H1 (cell line): ENCODE results near the gene CDHR5. TPM values are rescaled to one million over a fixed set of nuclear protein-coding genes. Genes with fewer than 3 reads are reported as not detected.

Source experiments
- ASH2L ChIP-seq: fragments of 200-600, 300-600 bp; sonication (generic); IDR thresholded peaks from one replicate; pipeline ENCODE4 v1.7.1; 2017; ENCODE audit warnings: low read length
- ATF3 ChIP-seq: IDR thresholded peaks from 2 replicates; pipeline ENCODE4 v1.6.1; 2011; ENCODE audit warnings: low read depth, mild to moderate bottlenecking, low read length; ENCODE audit not compliant: insufficient read depth
- BACH1 ChIP-seq: IDR thresholded peaks from 2 replicates; pipeline ENCODE4 v1.6.1; 2012; ENCODE audit warnings: low read length, improper control_type of control experiment
- CBX8 ChIP-seq: fragments of 300-800, 300-1000 bp; sonication (generic); IDR thresholded peaks from 2 replicates; pipeline ENCODE4 v1.7.1; 2016; ENCODE audit warnings: low read depth, low read length, borderline replicate concordance
- CHD1 ChIP-seq: IDR thresholded peaks from 2 replicates; pipeline ENCODE4 v1.6.1; 2012; ENCODE audit warnings: low read depth, low read length, improper control_type of control experiment
- FOSL1 ChIP-seq: IDR thresholded peaks from 2 replicates; pipeline ENCODE4 v1.6.1; 2011; ENCODE audit warnings: mild to moderate bottlenecking, low read depth, low read length, moderate library complexity; ENCODE audit not compliant: insufficient read depth
- GABPA ChIP-seq: IDR thresholded peaks from 2 replicates; pipeline ENCODE4 v1.6.1; 2011; ENCODE audit warnings: mild to moderate bottlenecking, low read length, moderate library complexity, borderline replicate concordance; ENCODE audit not compliant: insufficient read depth
- JUND ChIP-seq: IDR thresholded peaks from 2 replicates; pipeline ENCODE4 v1.6.1; 2011; ENCODE audit warnings: mild to moderate bottlenecking, improper control_type of control experiment, low read length
- KDM1A ChIP-seq: fragments of 200-600, 300-600 bp; sonication (generic); IDR thresholded peaks from 2 replicates; pipeline ENCODE4 v1.7.1; 2016; ENCODE audit warnings: mild to moderate bottlenecking, low read length, borderline replicate concordance
- KDM5A ChIP-seq: fragments of 200-600 bp; IDR thresholded peaks from 2 replicates; pipeline ENCODE4 v1.7.1; 2012; ENCODE audit warnings: mild to moderate bottlenecking, low read length, inconsistent platforms, mixed read lengths
- RAD21 ChIP-seq, 2 experiments: IDR thresholded peaks in 1 of 2; conservative IDR thresholded peaks in 1 of 2; 2 replicates each; pipeline ENCODE4 v1.6.1; 2011; ENCODE audit warnings: low read depth in 2 of 2, low read length in 2 of 2, improper control_type of control experiment in 1 of 2, inconsistent platforms in 1 of 2, mild to moderate bottlenecking in 1 of 2, moderate library complexity in 1 of 2
- RBBP5 ChIP-seq: IDR thresholded peaks from 2 replicates; pipeline ENCODE4 v1.7.1; 2012; ENCODE audit warnings: low read depth, mild to moderate bottlenecking, inconsistent platforms, low read length, moderate library complexity, borderline replicate concordance
- RXRA ChIP-seq: IDR thresholded peaks from 2 replicates; pipeline ENCODE4 v1.6.1; 2011; ENCODE audit warnings: low read depth, mild to moderate bottlenecking, low read length, moderate library complexity; ENCODE audit not compliant: insufficient read depth
- SIRT6 ChIP-seq: IDR thresholded peaks from one replicate; pipeline ENCODE4 v1.7.1; 2012; ENCODE audit warnings: low read length, inconsistent platforms
- SRF ChIP-seq: IDR thresholded peaks from 2 replicates; pipeline ENCODE4 v1.6.1; 2011; ENCODE audit warnings: mild to moderate bottlenecking, low read depth, low read length, moderate library complexity
- TAF1 ChIP-seq: IDR thresholded peaks from 2 replicates; pipeline ENCODE4 v1.6.1; 2011; ENCODE audit warnings: mild to moderate bottlenecking, low read depth, low read length
- TAF7 ChIP-seq: optimal IDR thresholded peaks from 2 replicates; pipeline ENCODE3; 2011; ENCODE audit warnings: low read depth, mild to moderate bottlenecking, inconsistent platforms, low read length, moderate library complexity, borderline replicate concordance
- TBP ChIP-seq: IDR thresholded peaks from 2 replicates; pipeline ENCODE4 v1.6.1; 2011; ENCODE audit warnings: low read depth, low read length, improper control_type of control experiment
- TEAD4 ChIP-seq: IDR thresholded peaks from 2 replicates; pipeline ENCODE4 v1.6.1; 2012; ENCODE audit warnings: low read depth, low read length, inconsistent platforms, mixed read lengths
- polyA plus RNA-seq, 7 experiments: library from polyadenylated mRNA; depleted of rRNA in 3 of 7; stranded (reverse) in 5 of 7; unstranded in 2 of 7; fragments of >200 nt in 5 of 7; fragments of 200-250 nt in 2 of 7; gene quantifications; 1 replicate in 5 of 7; 2 replicates in 1 of 7; 4 replicates in 1 of 7; pipeline versions ENCODE4 v1.2.1 to v1.2.3, GENCODE V29; 2011 to 2013; ENCODE audit warnings: missing spikeins in 2 of 7, mixed read lengths in 2 of 7
- total RNA-seq: library from RNA; stranded (reverse); fragmentation: NEBNext Ultra II Directional; extraction: Animal tissue kit (Norgen Biotek cat#: 25700); gene quantifications from 2 replicates; pipeline ENCODE4 v1.2.1, GENCODE V29; 2021

The CDHR5 gene
- total and polyA plus RNA-seq, 2 of the 8 experiments (the other 6 are each of a cell fraction or from before 2014, with no cell fraction given) = not detected

DNA sequence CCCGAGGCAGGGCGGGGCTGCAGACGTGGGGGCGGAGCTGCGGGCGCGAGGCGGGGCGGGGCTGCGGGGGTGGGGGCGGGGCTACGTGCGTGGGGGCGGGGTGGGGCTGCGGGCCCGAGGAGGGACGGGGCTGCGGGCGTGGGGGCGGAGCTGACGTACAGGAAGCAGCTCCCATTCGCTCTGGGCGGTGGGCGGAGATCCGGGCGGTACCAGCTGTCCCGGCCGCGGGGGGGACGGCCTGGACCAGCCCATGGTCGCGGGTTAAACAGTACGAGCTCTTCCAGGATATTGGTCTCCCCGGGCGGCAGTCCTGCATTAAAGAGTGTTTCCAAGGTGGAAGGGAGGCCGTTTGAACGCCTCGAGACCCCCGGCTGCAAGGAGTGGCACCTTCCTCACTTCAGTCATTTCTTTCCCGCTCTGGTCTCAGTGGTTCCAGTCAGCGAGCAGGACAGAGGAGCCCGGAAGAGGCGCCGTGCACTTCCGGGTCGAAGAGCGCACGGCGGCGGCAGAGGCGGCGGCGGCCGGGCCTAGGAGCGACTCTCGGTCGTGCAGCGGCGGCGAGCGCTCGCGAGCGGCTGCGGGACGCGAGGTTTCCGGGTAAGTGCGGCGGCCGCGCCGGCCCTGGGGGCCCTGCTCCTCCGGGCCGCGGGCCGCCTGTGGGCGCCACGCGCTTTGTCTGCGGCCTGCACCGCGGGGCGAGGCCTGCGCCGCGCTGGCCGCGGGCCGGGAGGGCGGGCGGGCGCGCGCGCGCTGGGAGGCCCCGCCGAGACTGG, 48.6 kb downstream of the CDHR5 start, which contains the start of gene PHRF1 (continued):
- TF ChIP-seq ATF3 = no peak
- TF ChIP-seq TBP = peak; percentile 96
- TF ChIP-seq BACH1 = no peak
- TF ChIP-seq SRF = no peak
- TF ChIP-seq GABPA = peak; percentile 94; the same call in 1 of the 2 replicates
- peak; percentile 99 for TF ChIP-seq JUND
- TF ChIP-seq RXRA = no peak
- TF ChIP-seq KDM5A = no peak
- TF ChIP-seq CBX8 = no peak
- TF ChIP-seq TEAD4 = no peak
- peak; percentile 40; the same call in 1 of the 2 replicates for TF ChIP-seq RBBP5
- no peak for TF ChIP-seq KDM1A
- peak; percentile 98 for TF ChIP-seq CHD1
- TF ChIP-seq TAF7 = peak; percentile 99
- TF ChIP-seq SIRT6 = no peak
- no peak; a peak in 1 of 4 replicates for TF ChIP-seq RAD21 (IDR thresholded peaks at IDR 0.05 in 1 of 2, conservative IDR thresholded peaks at IDR 0.05 in 1 of 2; ENCODE audit: low read depth in 2 of 2, low read length in 2 of 2)
- peak; percentile 63 for TF ChIP-seq ASH2L
- TF ChIP-seq TAF1 = peak; percentile 99
- TF ChIP-seq FOSL1 = no peak
